GM19035 (cell line): ENCODE data around the gene ACOT8.
"Not testable (repeated sequence)": the region's sequence is repeated elsewhere in the genome, so short reads cannot be mapped to it uniquely, and the experiment has no call there.

Experiments
- ATAC-seq: cut with Tn5 transposase; IDR thresholded peaks from one replicate; pipeline ENCODE4 v1.9.1; 2021; ENCODE audit not compliant: unreplicated experiment

The ACOT8 gene

GRCh38 chr20:45888681-45889080 lies 31.5 kb upstream of the ACOT8 start:
- ATAC-seq, result no peak

GRCh38 chr20:45887346-45887715 lies 30.1 kb upstream of the ACOT8 start, which contains the start of gene SPATA25:
SPATA25 (minus strand) TSS chr20:45887622; CDS start chr20:45887590, 32 bp downstream.
- no peak for ATAC-seq

GRCh38 chr20:45886590-45887345 lies 29.6 kb upstream of the ACOT8 start:
- ATAC-seq, result no peak

DNA sequence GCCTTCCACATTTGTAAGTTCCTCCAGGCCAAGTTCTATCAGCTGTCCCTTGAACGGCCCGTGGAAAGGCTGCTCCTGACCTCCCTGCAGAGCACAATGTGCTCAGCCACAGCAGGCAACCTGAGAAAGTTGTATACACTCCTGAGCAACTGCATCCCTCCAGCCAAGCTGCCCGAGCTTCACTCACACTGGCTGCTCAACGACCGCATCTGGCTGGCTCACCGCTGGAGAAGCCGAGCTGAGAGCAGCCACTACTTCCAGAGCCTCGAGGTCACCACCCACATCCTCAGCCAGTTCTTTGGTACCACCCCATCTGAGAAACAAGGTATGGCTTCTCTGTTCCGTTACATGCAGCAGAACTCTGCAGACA lies 25.9 kb upstream of the ACOT8 start:
- no peak for ATAC-seq

DNA sequence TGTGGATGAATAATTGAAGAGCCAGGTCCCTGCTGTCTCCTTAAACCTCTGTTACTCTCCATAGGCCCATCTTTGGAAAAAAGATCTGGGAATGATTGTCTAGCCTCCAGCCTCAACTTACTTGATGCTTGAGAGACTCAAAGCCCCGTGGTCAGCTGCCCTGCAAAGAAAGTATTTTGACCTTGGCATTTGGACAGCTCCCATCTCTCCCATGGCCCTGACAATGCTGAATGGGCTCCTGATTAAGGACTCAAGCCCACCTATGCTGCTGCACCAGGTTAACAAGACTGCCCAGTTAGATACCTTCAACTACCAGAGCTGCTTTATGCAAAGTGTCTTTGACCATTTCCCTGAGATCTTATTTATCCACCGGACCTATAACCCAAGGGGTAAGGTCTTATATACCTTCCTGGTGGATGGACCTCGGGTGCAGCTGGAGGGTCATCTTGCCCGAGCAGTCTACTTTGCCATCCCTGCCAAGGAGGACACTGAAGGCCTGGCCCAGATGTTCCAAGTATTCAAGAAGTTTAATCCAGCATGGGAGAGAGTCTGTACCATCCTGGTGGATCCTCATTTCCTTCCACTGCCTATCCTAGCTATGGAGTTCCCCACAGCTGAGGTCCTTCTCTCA lies 25.4 kb upstream of the ACOT8 start:
- ATAC-seq, result no peak

DNA sequence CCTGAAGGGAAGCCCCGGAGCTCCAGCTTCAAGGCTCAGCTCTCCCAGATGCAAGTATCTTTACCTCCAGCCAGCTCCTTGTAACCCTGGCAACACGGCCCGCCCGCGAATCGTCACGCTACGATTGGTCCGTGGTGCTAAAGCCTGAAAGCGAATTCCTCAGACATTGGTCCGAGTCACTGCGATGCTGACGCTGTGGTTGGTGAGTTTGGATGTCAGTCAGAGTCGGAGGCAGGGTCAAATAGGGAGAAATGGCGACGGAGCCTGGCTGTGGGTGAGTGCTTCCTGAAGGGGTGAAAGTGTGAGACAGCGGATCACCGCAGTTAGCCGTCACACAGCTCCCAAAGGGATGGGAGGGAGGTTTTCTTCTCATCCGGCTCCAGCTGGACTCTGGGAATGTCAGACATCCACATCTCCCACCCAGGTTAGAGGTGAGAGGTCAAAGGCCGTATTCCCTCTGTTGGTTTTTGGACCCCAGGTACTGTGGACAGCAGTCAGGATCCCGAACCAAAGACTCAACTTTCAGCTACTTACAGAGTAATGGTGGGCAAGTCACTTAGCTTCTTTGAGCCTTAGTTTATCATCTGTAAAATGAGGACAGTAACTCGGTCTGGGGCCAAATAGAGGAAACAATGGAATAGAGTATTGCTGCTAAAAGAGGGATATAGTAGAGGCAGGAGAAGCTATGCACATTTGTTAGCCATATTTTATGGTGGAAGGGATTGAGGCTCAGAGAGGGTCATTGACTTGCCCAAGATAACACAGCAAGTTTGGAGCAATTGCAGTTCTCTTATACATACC lies 24.0 kb upstream of the ACOT8 start, which contains the start of gene ZSWIM1:
Gene ZSWIM1, plus strand, starts transcription at position 240 of the 801 bp plus-strand sequence. CDS start 1,366 bp downstream, outside the sequence.
- peak; percentile 95 for ATAC-seq

DNA sequence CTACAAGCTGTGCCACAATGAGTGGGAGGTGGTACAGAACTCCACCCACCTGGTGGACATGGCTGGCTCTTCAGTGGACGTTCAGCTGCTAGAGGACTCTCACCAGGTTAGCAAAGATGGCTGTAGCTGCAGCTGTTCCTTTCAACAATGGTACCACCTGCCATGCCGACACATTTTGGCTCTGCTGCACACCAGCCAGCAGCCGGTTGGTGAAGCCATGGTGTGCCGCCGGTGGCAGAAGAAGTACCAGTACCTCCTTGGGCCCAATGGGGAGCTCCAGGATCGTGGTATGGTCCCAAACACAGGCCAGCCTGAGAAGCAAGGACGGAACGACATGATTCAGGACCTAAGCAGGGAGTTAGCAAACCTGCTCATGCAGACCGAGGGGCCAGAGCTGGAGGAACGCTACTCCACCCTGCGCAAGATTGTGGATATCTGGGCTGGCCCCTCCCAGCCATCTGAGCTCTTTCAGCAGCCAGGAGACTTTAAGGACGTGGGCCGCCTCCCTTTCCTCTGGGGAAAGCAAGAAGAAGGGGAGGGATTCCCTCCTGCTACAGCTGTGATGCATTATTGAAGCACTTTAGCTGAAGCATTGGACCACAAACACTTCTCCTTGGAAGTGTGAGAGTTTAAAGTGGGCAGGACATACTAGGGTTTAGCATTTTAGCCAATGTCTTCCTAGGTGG lies 21.0 kb upstream of the ACOT8 start:
- ATAC-seq, result no peak

DNA sequence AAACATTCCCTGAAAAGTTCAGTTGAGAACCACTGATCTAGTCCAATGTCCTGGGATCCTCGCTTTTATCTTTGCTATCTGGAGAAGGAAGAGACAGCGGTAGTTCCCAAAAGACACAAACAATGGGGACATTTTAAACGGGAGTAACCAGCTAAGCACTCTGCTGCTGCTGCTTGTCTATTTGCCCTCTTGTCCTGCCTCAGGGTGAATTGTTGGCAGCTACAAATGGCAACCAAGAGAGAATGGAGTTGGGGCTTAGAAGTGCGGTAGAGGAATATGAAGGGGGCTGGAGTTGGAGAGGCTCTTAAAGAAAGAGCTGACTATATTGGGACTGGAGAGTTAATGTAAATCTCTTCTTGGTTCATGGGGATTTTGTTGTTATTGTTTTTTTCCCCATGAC lies 17.4 kb upstream of the ACOT8 start:
- ATAC-seq, result no peak

- ATAC-seq, result not testable (repeated sequence)
Observed at GRCh38 chr20:45874104-45874481, 16.9 kb upstream of the ACOT8 start.

GRCh38 chr20:45873409-45874103 lies 16.4 kb upstream of the ACOT8 start:
- ATAC-seq, result no peak

DNA sequence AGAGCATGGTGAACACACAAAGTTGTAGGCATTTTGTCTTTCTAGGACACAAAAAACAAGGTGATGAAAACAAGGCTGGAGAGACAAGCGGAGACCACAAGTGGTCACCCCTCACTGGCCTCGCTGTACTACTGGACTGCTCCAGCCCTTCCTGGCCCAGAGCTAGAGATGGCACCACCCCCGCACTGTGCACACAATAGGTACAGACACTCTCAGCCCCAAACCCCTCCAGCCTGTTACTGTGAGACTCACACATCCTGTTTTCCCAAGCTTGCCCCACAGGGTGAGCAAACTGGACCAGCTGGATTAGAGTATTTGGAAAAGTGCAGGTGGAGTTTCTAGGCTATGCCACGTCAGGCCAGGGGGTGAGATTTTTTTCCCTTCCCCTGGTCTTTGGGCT lies 15.4 kb upstream of the ACOT8 start:
- ATAC-seq, result no peak

GRCh38 chr20:45867819-45868176 lies 10.6 kb upstream of the ACOT8 start:
- ATAC-seq, result no peak

- no peak for ATAC-seq
Observed at GRCh38 chr20:45867136-45867818, 10.1 kb upstream of the ACOT8 start.

- ATAC-seq, result no peak
Observed at GRCh38 chr20:45866454-45866853, 9.3 kb upstream of the ACOT8 start.

DNA sequence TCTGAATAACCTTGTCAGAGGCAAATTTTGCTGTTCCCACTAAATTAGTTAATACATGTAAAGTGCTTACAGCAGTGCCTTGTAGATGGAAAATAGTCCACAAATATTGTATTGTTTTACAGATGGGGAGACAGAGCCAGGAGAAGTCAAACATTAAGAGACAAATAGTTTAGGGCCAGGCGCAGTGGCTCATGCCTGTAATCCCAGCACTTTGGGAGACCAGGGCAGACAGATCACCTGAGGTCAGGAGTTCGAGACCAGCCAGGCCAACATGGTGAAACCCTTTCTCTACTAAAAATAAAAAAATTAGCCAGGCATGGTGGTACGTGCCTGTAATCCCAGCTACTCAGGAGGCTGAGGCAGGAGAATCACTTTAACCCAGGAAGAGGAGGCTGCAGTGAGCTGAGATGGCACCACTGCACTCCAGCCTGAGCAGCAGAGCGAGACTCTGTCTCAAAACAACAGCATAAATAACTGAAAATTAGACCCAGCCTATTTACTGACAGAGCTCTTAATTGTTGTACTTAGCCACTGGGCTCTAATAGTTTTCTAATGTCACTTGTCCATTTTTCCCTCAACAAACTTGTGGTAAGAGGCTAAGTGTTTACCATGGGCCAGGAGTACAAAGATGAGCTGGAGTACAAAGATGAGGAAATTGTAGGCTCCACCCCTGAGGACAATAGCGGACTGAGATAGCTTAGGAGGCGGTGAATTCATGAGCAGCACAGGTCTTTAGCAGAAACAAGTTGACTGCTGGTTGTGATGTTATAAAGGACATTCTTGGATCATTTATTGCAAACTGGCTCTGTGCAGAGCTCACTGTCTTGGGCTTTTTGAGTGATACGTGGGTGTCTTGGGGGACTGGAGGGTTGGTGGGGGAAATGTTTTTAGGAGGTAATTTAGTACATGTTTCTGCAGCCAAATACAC lies 6.6 kb upstream of the ACOT8 start:
- no peak for ATAC-seq

- ATAC-seq, result no peak
Observed at GRCh38 chr20:45861221-45862075, 4.3 kb upstream of the ACOT8 start.

- ATAC-seq, result no peak
Observed at GRCh38 chr20:45860560-45861220, 3.5 kb upstream of the ACOT8 start.

- ATAC-seq, result no peak
Observed at GRCh38 chr20:45859916-45860315, 2.7 kb upstream of the ACOT8 start.
